ENCODE data around the gene SCNN1A.
A peak's percentile ranks its signal among the peaks of the same experiment; 100 is the strongest.

Gene SCNN1A

DNA sequence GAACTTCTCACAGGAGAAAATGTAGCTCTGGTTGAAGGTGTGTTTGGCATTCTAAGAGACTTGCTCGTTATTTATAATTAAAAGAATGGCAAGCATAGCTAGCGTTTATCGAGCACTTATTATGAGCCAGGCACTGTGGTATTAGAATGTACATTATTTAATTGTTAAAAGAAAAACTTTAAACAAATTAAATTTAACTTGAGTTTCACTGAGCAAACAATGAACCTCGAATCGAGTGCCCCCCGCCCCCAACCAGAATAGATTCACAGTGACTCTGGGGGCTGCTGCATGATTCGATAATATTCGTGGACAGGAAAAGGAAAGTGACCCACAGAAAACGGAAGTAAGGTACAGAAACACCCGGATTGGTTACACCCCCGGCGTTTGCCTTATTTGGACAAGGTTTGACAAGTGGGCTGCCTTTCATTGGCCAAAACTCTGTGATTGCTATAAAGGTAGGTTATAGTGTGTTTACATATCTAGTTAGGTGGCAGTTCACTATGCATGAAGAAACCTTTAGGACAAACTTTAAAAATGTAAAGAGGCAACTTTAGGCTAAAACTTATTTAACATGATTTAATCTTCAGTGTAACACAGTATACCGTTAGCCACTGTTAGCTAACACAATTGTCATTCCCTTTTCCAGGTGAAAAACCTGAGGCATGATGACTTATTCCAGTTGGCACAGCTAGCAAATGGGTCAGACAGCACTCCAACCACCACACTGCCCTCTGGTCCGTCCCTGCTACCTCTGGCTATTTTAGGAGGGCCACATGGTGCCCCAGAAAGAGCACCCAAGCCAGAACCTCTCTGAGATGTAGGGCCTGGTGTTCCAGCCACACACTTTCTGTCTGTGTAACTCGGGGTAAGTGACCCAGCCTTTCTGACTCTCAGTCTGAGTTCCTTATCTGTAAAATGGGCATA, 7.1 kb downstream of the SCNN1A start:
- peak; percentile 33 for DNase-seq

DNA sequence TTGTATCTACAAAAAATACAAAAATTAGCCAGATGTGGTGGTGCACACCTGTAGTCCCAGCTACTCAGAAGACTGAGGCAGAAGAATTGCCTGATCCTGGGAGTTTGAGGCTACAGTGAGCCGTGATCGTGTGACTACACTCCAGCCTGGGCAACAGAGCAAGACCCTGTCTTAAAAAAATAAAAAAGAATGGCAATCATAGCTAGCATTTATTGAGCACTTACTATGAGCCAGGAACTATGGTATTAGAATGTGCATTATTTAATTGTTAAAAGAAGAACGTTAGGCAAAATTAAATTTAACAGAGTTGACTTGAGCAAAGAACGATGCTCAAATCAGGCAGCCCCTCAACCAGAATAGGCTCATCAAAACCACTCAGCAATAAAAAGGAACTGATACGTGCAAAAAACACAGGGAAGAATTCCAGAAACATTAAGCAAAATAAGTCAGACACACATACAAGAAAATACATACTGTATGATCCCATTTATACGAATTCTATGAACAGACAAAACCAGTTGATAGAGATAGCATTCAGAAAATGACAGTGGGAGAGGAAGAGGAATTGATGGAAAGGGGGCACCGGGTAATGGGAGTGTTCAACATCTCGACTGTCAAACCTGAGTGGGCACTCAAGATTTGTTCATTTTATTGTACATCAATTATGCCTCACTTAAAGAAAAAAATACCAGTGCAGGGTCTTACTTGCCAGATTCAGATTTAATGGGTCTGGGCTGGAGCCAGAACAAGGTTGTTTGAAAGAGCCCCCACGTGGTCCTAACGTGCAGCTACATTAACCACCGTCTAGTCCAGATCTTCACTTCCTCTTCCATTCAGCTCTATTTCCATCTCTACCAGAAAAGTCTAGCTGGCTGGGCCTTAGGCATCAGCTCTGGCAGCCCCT, 8.0 kb downstream of the SCNN1A start:
- DNase-seq, result peak; percentile 66

DNA sequence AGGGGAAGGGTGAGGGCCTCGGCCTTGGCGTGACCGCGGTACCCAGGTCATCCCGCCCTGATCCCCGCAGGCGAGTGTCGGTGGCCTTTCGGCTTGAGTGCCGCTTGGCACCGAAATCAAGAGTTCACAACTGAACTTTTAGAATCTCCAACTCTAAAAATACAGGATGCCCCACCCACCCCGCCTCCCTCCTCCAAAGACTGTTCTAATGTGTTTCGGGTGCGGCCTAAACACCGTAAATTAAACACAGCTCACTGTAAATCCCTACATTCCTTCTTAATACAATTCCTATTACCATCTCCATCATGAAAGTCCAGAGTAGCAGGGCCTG, 11.4 kb downstream of the SCNN1A start:
- no peak for DNase-seq

DNA sequence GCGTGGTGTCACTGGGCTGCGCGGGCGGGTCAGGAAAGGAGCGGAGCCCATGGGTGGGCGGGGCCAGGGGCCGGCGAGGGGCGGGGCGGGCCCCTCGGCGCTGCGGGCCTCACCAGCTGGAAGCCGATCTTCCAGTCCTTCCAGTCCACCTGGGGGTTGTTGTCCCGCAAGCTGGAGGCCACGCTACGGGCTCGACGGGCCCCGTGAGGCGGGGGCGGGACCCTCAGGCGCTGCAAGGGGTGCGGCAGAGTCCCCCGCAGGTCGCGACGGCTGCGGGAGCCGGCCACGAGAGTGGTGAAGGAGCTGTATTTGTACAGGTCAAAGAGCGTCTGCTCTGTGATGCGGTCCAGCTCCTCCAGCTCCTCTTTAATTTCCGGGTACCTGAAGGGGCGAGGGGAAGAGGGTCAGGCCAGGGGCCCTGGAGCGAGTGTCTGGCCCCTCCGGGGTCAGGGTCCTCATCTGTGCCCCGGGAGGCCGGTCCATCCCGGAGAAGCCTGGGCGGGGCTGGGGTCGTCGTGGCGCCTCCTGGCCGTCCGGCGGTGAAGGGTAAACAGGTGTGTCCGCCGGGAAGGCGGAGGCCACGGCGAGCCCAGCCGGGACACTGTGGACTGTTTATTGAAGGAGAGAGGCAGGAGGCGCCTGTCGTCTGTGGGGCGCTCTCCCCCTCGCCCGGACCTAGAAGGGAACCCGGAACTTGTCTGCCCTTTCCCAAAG, 11.9 kb downstream of the SCNN1A start:
- DNase-seq, result peak; percentile 71

DNA sequence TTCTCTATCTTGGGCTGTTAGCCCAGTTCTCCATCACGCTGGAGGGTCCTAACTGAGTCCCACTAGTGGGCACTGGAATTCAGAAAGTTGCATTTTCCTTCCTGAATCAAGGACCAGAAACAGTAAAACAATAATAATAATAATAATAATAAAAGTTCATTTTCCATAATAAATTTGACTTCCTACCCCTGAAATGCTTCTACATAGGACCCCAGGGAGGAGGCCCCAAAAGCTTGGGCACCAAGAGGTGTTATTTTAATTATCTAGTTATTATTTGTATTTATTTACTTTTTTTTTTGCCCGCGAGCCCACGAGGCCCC, 12.4 kb downstream of the SCNN1A start:
- no peak for DNase-seq

DNA sequence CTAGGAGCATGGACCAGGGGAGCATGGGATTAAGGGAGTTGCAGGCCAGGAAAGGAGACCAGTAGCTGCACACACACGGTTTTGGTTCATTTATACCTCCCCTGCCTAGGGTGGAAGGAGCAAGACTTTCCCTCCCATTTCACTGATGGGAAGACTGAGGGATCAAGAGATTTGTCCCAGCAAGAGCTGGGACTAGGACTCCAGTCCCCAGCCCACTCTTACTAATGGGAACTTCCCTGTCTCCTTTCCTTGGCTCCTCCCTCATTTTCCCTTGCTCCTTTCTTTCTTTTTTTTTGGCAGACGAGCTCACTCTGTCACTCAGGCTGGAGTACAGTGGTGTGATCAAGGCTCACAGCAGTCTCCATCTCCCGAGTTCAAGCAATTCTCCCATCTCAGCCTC, 13.0 kb downstream of the SCNN1A start:
- no peak for DNase-seq

DNA sequence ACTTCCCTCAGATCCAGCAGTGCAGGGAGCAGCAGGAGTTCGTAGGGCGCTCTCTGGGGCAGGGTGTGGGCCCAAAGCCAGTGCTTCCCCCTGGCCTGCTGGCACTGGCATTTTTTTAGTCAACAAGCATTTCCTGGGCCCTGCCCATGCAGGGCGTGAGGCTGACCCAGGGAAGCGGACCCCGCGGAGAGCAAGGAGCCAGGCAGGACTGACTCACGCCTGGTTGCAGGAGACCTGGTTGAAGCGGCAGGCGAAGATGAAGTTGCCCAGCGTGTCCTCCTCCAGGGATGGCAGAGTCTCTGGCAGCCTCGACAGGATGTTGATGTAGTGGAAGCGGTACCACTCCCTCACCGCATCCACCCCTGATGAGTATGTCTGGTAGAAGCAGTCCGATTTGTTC, 13.5 kb downstream of the SCNN1A start:
- DNase-seq, result no peak

DNA sequence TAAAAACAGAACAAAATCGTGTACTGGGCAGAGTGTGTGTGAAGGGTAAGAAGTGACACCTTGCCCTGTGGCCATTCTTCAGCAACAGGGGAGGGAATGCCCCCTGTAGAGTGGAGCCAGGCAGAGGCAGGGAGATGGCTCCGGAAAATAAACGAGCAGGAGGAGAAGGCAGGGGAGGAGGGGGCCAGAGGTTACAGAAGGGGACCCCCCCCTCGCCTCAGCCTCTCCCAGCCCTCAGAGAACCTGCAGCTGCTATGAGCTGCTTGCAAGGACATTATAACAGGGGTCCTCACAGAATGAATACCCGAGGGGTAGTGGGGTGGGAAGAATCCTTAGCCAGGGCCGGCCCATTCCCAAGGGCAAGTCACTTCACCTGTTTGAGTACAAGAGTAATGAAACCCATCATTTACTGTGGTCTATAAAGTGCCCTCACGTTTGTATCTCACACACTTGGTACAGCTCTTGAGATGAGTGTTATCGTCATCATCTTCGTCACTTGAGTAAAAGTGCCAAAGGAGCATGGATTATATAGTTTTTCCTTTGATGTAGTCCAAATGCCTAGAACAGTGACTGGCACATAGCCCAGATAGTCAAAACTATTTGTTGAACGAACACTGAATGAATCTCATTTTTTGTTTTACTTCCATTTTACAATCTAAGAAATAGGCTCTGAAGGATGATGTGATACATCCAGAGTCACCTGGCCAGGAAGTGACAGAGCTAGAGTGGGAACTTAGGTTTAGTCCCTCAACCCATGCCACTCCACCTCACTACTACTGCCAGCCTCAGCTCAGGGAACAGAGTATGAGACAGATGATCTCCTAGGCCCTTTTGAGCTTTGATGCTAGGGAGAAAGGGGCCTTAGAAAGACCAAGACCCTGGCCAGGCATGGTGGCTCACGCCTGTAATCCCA, 14.5 kb downstream of the SCNN1A start:
- no peak for DNase-seq

DNA sequence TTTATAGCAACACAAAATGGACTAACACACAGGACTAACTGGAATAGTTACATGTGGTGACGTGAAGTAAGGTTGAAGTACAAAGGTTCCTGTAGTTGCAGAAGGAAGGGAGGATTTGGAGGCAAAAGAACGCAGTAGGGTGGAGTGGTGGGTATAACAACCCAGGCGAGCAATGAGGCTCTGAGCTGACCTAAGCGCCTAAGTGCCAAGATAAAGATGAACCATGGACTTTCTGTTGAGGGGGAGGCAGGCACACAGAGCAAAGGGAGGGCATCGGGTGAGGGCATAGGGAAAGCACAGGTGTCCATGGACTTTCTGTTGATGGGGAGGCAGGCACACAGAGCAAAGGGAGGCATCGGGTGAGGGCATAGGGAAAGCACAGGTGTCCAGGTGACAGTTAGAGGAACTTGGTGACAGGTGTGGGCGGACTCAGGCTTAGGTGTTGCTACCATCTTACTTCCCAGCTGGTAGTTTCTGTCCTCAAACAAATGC, 15.2 kb downstream of the SCNN1A start:
- DNase-seq, result no peak

DNA sequence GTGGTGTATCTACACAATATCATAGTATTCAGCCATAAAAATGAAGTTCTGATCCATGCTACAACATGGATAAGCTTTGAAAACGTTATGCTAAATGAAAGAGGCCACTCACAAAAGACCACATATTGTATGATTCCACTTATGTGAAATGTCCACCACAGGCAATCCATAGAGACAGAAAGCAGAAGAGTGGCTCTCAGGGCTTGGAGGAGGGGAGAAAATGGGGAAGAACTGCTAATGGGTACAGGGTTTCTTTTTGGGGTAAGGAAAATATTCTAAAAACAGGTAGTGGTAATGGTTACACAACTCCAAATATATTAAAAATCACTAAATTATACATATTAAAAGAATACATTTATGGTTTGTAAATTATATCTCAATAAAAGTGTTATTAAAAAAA, 16.5 kb downstream of the SCNN1A start:
- no peak for DNase-seq

DNA sequence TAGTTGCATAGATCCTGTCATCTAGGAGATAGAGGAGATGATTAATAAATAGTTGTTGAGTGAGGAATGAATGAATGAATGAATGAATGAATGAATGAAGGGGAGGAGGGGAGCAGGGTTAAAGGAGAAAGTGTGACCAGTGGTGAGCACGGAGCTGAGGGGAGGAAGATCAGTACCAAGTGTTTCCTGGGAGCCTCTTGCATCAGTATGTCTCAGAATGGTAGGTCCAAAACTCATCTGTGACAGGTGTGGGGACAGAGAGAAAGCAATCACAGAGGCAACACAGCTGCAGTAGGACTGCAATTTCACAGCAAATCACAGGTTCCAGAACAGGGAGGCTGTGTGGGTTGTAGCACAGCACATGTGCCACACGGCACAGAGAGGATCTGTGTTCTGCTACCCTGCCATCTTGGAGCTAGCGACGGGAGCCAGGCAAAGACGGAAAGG, 19.0 kb downstream of the SCNN1A start:
- no peak for DNase-seq

DNA sequence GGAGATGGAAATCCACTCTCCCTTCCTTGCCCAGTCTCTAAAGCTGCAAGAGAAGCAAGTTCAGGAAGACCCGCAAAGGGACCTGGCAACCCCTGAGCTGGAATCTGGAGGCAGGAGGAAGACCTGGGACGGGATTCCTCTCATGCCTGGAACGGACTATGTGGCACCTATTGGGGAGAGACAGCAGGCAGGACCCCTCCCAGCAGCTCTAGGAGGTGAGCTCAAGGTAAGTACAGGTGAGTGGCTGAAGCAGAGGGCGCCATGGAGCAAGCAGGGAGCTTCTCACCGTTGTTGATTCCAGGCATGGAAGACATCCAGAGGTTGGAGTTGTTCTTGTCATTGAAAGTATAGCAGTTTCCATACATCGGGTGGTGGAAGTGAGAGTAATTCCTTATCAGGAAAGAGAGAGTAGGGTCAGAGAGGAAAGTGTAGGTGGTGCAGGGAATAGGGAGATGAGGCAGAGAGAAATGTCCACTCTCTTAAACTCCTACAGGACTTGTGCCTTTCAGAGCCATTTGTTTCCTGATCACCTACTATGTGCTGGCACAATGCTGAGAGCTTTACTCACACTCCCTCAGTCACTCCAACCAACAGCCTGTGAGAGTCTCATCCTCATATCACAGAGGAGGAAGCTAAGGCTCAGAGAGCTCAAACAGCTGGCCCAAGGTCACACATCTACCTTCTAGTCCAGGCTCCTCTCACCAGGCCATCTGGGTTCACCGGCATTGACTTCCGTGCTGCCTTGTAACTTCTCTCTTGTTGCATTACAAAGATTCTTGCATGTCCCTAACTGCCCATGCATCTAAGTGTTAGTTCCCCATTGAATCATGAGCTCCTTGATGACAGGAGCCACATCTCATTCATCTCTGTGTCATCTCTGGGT, 19.6 kb downstream of the SCNN1A start:
- DNase-seq, result no peak

DNA sequence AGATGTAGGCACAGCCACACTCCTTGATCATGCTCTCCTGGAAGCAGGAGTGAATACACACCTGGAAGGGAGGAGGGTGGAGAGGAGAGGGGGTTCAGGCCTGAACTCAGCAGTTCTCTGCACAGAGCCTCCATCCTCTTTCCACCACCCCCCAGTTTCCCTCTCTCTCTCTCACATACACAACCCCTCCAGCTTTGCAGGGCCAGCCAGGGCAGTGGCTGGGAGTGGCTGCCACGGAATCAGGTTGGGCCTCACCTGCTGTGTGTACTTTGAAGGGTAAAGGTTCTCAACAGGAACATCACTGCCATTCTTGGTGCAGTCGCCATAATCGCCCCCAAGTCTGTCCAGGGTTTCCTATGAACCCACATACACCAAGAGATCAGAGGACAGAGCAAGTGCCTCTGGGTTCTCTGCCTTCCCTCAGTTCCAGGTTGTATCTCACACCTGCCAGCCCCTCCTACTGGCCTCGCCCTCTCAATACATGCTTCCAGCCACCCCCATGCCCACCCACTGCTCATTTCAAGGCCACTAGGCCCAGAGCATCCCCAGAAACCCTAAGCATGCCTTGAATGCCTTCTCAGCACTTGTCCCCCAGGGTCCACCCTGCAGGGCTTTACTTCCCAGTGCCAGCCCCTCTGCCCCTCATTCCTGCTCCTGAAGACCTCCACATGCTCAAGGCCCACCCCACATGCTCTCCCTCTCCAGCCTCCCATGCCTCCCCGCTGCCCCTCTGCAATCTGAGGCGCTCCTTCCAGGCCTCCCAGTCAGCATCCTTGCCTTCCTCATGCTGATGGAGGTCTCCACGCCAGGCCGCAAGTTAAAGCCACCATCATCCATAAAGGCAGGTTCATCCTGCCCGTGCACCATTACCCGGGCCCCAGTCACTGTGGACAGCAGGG, 20.6 kb downstream of the SCNN1A start:
- no peak for DNase-seq

DNA sequence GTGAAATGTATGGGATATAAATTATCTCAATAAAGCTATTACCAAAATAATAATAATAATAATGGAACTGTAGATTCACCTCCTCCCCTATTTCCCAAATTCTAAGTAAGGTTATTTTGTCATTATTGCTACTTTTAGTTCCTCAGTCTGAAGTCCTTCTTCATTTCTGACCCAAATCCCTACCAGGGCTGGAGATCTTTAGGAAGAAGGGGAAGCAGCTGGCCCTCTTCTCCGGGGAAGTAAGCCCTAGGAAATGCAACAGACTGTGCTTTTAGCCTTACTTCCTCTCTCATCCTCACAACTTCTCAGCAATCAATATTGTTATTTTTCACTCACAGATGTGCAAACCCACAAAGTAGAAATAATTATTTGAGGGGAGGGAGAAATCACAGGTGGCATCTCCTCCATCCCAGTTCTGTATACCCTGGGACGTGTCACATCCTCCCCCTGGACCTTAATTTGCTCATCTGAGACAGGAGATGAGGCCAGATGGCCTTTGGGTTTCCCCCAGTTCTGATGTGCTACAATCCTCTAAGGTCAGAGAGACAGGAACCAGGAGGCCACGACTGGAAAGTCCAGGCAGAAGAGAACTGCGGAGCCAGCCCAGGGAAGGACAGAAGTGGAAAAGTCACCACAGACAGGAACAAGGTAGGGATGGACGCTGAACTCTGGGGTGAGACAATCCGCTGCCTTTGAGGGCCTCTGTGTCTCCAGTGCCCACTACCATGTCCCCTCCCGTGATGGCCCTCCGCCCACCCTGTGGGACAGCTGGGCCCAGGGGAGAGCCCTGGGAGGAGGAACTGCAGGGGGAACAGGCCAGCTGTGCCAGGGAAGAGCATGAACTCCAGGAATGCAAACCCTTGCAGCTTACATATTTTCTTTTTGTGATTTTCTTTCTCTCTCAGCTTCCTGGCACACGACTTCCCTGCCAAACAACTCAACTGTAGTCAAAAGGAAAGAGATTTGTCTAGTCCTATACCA, 22.9 kb downstream of the SCNN1A start:
- no peak for DNase-seq

DNA sequence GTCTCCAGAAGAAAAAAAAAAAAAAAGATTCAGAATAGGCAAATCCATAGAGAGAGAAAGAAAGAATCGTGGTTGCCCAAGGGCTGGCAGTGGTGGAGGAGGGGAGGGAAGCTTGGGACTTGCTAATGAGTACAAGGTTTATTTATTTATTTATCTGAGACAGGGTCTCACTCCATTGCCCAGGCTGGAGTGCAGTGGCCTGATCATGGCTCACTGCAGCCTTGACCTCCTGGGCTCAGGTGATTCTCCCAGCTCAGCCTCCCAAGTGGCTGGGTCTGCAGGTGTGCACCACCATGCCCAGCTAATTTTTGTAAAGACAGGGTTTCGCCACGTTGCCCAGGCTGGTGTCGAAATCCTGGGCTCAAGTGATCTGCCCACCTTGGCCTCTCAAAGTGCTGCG, 23.7 kb downstream of the SCNN1A start:
- no peak for DNase-seq

DNA sequence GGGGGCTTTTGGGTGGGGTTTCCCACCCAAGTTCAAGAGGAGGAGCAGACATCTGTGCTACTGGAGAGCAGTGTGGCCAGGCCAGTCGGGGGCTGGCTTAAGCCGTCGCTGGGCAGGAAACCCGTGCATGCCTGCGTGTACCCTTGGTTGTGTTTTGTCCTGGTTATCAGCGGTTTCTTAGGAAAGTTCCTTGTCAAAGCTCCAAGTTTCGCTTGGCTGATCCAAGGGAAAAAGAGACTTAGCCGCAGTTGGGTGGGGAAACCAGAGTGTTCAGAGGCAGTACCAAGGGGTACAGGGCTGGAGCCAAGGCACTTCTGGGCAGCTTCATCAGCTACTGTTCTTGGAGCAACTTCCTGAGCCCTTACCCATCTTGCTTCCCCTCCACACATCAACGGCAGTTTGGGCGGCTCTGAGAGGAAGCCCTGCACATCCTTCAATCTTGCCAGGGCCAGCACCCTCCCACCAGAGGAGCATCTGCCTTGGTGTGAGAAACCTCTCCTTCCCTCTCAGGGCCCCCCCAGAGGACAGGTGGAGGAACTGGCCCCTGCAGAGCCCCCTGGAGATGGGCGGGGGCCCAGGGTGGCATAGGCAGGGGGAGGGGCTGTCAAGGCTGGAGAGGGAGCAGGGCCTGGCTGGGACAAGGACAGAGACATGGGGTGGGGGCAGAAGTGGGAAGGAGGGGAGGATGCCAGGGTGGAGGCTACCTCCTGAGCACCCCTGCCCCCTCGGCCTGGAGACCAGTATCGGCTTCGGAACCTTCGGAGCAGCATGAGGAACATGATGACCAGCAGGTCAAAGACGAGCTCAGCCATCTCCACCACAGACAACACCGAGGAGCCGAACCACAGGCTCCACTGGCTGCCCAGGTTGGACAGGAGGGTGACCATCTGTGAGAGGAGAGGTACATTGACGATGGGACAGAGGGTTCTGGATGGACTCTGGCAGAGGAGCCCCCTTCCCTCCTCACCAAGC, 27.7 kb downstream of the SCNN1A start:
- no peak for DNase-seq

DNA sequence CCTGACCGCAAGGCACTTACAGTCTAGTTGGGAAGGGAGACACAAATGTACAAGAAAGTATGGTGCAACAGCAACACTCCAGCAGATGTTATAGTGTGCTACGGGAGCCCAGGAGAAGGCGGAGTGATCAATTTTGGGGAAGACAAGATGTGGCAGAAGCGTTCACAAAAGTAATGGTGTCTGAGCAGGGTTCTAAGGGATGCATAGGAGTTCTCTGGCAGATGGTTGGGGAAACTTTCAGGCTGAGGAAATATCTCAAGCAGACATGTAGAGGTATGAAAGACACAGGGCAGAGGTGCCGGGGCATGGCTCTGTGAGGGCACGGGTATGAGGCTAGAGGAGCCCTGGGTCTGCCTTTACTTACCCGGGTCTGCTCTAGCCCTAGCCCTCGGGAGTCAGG, 28.4 kb downstream of the SCNN1A start:
- DNase-seq, result no peak

All from CD4-positive, alpha-beta T cell treated with Interleukin-10 for 1 hour (primary cell).